ENCODE data around the gene LYPD6B.

LYPD6B gene

DNA sequence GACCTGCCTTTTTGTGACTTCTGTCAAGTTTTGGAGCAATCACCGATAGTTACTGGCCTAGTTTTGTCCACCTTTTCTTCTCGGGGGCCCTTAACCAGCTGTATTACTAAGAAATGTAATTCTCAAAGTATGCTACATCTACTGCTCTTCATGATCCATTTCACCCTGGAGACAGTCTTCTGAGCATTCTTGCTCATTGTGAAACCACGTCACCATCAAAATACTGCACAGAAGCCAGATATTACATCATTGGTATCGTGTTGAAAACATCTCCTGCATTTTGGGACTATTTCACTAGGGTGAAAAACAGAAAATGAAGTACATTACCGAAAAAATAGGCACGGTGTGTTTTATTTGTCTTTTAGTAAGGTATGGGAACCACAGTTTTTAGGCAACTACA lies 11.7 kb downstream of the LYPD6B start:
- Histone ChIP-seq H3K27me3 (replicated peaks; ENCODE audit: insufficient read depth, low read length) (no peaks in the 10 kb centered on the region), H3K9me2 (replicated peaks; ENCODE audit: insufficient read depth, low read length) (no peaks in the 10 kb centered on the region), H3K79me2 (ENCODE audit: low read length) (no peaks in the 10 kb centered on the region), H4K20me1 (ENCODE audit: insufficient read depth, low read length) (no peaks in the 10 kb centered on the region), H3K27ac (ENCODE audit: low read length) (no peak overlapping the region), H3K36me3 (replicated peaks; ENCODE audit: insufficient read depth, low read length) (no peaks in the 10 kb centered on the region), H2AFZ (ENCODE audit: low read length) (no peak overlapping the region), H3K9ac (ENCODE audit: low read length) (no peak overlapping the region), H3K4me3 (ENCODE audit: low read length) (no peak overlapping the region), H3F3A (ENCODE audit: insufficient read depth, low read length) (no peaks in the 10 kb centered on the region), H3K9me3 (replicated peaks; ENCODE audit: insufficient read depth, low read length) (no peaks in the 10 kb centered on the region), H3K4me1 (ENCODE audit: low read length) (no peaks in the 10 kb centered on the region), H3K4me2 (ENCODE audit: low read depth, low read length) (no peak overlapping the region)
- TF ChIP-seq EZH2 (optimal IDR thresholded peaks at IDR 0.05; ENCODE audit: low read depth, low read length) (no peak), EZH2phosphoT487 (IDR thresholded peaks at IDR 0.05; ENCODE audit: low read length) (no peak)
- TF ChIP-seq, protein P1, sequence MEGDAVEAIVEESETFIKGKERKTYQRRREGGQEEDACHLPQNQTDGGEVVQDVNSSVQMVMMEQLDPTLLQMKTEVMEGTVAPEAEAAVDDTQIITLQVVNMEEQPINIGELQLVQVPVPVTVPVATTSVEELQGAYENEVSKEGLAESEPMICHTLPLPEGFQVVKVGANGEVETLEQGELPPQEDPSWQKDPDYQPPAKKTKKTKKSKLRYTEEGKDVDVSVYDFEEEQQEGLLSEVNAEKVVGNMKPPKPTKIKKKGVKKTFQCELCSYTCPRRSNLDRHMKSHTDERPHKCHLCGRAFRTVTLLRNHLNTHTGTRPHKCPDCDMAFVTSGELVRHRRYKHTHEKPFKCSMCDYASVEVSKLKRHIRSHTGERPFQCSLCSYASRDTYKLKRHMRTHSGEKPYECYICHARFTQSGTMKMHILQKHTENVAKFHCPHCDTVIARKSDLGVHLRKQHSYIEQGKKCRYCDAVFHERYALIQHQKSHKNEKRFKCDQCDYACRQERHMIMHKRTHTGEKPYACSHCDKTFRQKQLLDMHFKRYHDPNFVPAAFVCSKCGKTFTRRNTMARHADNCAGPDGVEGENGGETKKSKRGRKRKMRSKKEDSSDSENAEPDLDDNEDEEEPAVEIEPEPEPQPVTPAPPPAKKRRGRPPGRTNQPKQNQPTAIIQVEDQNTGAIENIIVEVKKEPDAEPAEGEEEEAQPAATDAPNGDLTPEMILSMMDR (IDR thresholded peaks at IDR 0.05; ENCODE audit: low read length): no peak
- no peak for DNase-seq

DNA sequence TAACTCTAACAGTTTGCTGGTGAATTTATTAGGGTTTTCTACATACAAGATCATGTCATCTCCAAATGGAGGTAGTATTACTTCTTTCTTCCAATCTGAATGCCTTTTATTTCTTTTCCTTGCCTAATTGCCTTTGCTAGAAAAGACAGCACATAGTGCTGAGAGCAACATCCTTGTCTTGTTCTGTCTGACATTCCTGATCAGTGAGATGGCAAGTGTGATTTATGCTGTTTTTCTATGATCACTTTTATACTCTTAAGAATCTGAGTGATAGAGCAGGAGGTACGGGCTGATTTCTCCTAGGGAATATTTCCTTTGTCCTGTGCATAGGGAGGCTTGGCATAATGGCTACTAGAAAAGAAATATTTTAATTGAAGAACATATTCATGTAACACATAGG lies 17.3 kb downstream of the LYPD6B start:
- Histone ChIP-seq H3K9me3 (replicated peaks; ENCODE audit: insufficient read depth, low read length) (no peaks in the 10 kb centered on the region), H3F3A (ENCODE audit: insufficient read depth, low read length) (no peaks in the 10 kb centered on the region), H3K27ac (ENCODE audit: low read length) (no peak overlapping the region), H3K36me3 (replicated peaks; ENCODE audit: insufficient read depth, low read length) (no peaks in the 10 kb centered on the region), H3K4me1 (ENCODE audit: low read length) (no peaks in the 10 kb centered on the region), H3K4me2 (ENCODE audit: low read depth, low read length) (no peak overlapping the region), H3K4me3 (ENCODE audit: low read length) (no peak overlapping the region), H3K27me3 (replicated peaks; ENCODE audit: insufficient read depth, low read length) (no peaks in the 10 kb centered on the region), H3K9ac (ENCODE audit: low read length) (no peak overlapping the region), H2AFZ (ENCODE audit: low read length) (no peak overlapping the region), H4K20me1 (ENCODE audit: insufficient read depth, low read length) (no peaks in the 10 kb centered on the region), H3K9me2 (replicated peaks; ENCODE audit: insufficient read depth, low read length) (no peaks in the 10 kb centered on the region), H3K79me2 (ENCODE audit: low read length) (no peaks in the 10 kb centered on the region)
- TF ChIP-seq EZH2 (optimal IDR thresholded peaks at IDR 0.05; ENCODE audit: low read depth, low read length) (no peak), EZH2phosphoT487 (IDR thresholded peaks at IDR 0.05; ENCODE audit: low read length) (no peak)
- TF ChIP-seq, protein P1 (IDR thresholded peaks at IDR 0.05; ENCODE audit: low read length): no peak
- no peak for DNase-seq

- Histone ChIP-seq H3F3A (ENCODE audit: insufficient read depth, low read length) (no peaks in the 10 kb centered on the region), H3K9me3 (replicated peaks; ENCODE audit: insufficient read depth, low read length) (no peaks in the 10 kb centered on the region), H2AFZ (ENCODE audit: low read length) (no peak overlapping the region), H3K9me2 (replicated peaks; ENCODE audit: insufficient read depth, low read length) (no peaks in the 10 kb centered on the region), H4K20me1 (ENCODE audit: insufficient read depth, low read length) (no peaks in the 10 kb centered on the region), H3K9ac (ENCODE audit: low read length) (no peak overlapping the region), H3K4me1 (ENCODE audit: low read length) (no peaks in the 10 kb centered on the region), H3K27ac (ENCODE audit: low read length) (no peak overlapping the region), H3K36me3 (replicated peaks; ENCODE audit: insufficient read depth, low read length) (no peaks in the 10 kb centered on the region), H3K79me2 (ENCODE audit: low read length) (no peaks in the 10 kb centered on the region), H3K27me3 (replicated peaks; ENCODE audit: insufficient read depth, low read length) (no peaks in the 10 kb centered on the region), H3K4me2 (ENCODE audit: low read depth, low read length) (no peak overlapping the region), H3K4me3 (ENCODE audit: low read length) (no peak overlapping the region)
- no peak for TF ChIP-seq EZH2 (optimal IDR thresholded peaks at IDR 0.05; ENCODE audit: low read depth, low read length)
- TF ChIP-seq EZH2phosphoT487 (IDR thresholded peaks at IDR 0.05; ENCODE audit: low read length): no peak
- TF ChIP-seq, protein P1 (IDR thresholded peaks at IDR 0.05; ENCODE audit: low read length): no peak
- DNase-seq: no peak
Observed at GRCh38 chr2:149056541-149057255, 18.2 kb downstream of the LYPD6B start.
